ENCODE data around the gene PEAK1. TPM values are rescaled to one million over a fixed set of nuclear protein-coding genes. Genes with fewer than 3 reads are reported as not detected.

PEAK1 gene
- total RNA-seq, 1 experiment from 2014 or later: 6.4 TPM

- in situ Hi-C loops (cut with HindIII; ENCODE audit: low pct_unique_long_range_greater_than_20kb, low sequenced_read_pairs): loop anchor here (25.0 kb wide), 1 partner anchor 468 kb away; no protein-coding TSS in a partner anchor
- DNase-seq (ENCODE audit: low read depth): peak; percentile 40
These were observed 350.3 kb downstream of the PEAK1 start for GRCh38 chr15:77069521-77070121.

DNA sequence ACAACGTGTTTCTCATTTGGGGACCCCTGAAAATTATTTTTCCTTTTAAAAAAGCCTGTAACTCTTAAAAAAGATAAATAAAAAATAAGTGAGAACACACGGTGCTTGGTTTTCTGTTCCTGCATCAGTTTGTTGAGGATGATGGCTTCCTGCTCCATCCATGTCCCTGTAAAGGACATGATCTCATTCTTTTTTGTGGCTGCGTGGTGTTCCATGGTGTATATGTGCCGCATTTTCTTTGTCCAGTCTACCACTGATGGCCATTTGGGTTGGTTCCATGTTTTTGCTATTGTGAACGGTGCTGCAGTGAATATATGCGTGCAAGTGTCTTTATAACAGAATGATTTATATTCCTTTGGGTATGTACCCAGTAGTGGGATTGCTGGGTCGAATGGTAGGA is 351.3 kb downstream of the PEAK1 start:
- in situ Hi-C loops (cut with HindIII; ENCODE audit: low pct_unique_long_range_greater_than_20kb, low sequenced_read_pairs): loop anchor here (25.0 kb wide), 1 partner anchor 469 kb away; no protein-coding TSS in a partner anchor
- DNase-seq (ENCODE audit: low read depth): no peak

- in situ Hi-C loops (cut with HindIII; ENCODE audit: low pct_unique_long_range_greater_than_20kb, low sequenced_read_pairs): loop anchor here (25.0 kb wide), 1 partner anchor 469 kb away; no protein-coding TSS in a partner anchor
- DNase-seq (ENCODE audit: low read depth): no peak
These were observed 352.1 kb downstream of the PEAK1 start for GRCh38 chr15:77067691-77068367.

DNA sequence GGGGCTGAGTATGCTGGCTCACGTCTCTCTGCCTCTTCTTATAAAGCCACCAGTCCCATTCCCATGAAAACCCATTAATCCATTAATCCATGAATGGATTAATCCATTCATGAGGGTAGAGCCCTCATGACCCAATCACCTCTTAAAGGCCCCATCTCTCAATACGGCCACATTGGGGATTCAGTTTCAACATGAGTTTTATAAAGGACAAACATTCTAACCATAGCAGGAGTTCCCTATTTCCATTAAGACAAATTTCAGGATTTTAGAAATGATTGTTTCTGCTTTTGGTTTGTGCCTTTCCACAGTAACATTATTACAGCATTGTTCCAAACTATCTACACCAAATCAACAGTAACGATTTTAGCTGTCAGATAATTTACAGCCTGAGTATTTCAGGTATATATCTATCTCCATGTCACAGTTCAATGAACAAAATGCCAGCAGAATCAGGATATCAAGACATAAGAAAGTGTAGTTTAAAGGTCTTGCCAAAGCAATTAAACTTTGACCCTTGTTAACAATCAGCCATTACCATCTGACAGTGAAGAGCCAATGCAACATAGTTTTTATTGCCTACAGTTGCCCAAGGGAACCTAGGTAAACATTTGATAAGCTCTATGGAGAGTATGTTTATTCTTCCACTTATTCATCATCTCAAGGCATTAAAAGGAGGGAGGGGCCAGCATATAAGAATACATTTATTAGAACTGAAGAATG is 352.8 kb downstream of the PEAK1 start:
- in situ Hi-C loops (cut with HindIII; ENCODE audit: low pct_unique_long_range_greater_than_20kb, low sequenced_read_pairs): loop anchor here (25.0 kb wide), 1 partner anchor 470 kb away; no protein-coding TSS in a partner anchor
- peak; percentile 81 for DNase-seq (ENCODE audit: low read depth)

DNA sequence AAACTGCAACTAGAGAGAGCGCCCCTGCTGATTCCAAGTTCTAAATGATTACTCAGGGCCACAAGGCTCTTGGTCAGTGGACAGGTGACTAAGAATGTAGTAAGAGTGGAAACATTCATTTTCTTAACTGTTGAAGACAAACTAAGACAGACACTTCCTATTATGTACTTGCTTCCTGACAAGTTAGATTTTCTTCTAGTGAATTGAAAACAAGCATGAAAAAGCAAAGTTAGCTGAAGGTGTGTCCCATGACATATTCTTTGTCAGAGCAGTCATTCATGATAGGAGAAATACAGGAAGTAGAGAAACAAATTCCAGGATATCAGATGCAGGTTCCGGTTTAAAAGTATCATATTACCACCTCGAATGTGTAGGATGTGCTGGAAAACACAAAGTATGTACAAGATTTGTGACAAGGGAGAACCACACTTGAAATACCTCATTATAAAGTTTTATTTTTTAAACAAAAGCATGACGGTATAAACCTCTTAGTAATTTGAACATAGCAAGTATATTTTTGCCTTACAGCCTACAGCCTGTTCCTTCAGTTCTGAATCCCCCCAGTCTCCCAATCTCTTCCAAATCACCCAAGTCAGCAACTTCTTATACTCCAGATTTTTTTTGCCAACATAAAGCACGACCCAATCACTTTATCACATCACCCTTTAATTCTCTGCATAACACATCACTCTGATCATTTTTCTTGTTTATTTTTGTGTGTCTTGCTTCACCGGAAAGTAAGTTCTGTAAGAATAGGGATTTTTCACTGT is 355.2 kb downstream of the PEAK1 start:
- DNase-seq (ENCODE audit: low read depth): peak; percentile 77
- in situ Hi-C loops (cut with HindIII; ENCODE audit: low pct_unique_long_range_greater_than_20kb, low sequenced_read_pairs): loop anchor here (25.0 kb wide), 1 partner anchor 473 kb away; no protein-coding TSS in a partner anchor

GRCh38 chr15:77064063-77064462 is 355.8 kb downstream of the PEAK1 start:
- in situ Hi-C loops (cut with HindIII; ENCODE audit: low pct_unique_long_range_greater_than_20kb, low sequenced_read_pairs): loop anchor here (25.0 kb wide), 1 partner anchor 473 kb away; no protein-coding TSS in a partner anchor
- DNase-seq (ENCODE audit: low read depth): no peak

- no peak for DNase-seq (ENCODE audit: low read depth)
- in situ Hi-C loops (cut with HindIII; ENCODE audit: low pct_unique_long_range_greater_than_20kb, low sequenced_read_pairs): loop anchor here (25.0 kb wide), 1 partner anchor 474 kb away; no protein-coding TSS in a partner anchor
These were observed 356.7 kb downstream of the PEAK1 start for GRCh38 chr15:77063249-77063648.

- in situ Hi-C loops (cut with HindIII; ENCODE audit: low pct_unique_long_range_greater_than_20kb, low sequenced_read_pairs): loop anchor here (25.0 kb wide), 1 partner anchor 477 kb away; no protein-coding TSS in a partner anchor
These were observed 359.4 kb downstream of the PEAK1 start for GRCh38 chr15:77060546-77060945.

GRCh38 chr15:77059786-77060361 is 360.0 kb downstream of the PEAK1 start:
- DNase-seq (ENCODE audit: low read depth): no peak
- in situ Hi-C loops (cut with HindIII; ENCODE audit: low pct_unique_long_range_greater_than_20kb, low sequenced_read_pairs): loop anchor here (25.0 kb wide), 1 partner anchor 477 kb away; no protein-coding TSS in a partner anchor

More at GRCh38 chr15:77060546-77060945, 359.4 kb downstream of the PEAK1 start:
- DNase-seq (ENCODE audit: low read depth): no peak

DNA sequence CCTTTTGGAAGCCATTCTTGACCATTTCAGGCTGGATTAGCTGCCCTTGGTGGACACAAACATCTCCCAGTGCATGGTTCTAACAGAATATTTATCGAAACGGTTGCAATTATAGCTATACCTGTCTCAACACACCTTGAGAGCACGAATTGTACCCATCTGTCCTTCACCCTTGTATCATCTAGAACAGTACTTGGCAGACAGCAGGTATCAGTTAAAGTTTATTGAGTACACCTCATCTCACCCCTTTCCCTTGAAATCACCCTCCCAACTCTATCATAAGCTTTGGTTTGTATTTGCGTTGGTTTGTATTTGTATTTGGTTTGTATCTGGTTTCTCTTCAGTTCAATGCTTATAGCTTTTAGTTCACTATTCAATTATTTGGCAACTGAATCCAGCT is 361.4 kb downstream of the PEAK1 start:
- no peak for DNase-seq (ENCODE audit: low read depth)
- in situ Hi-C loops (cut with HindIII; ENCODE audit: low pct_unique_long_range_greater_than_20kb, low sequenced_read_pairs): loop anchor here (25.0 kb wide), 1 partner anchor 479 kb away; no protein-coding TSS in a partner anchor

- in situ Hi-C loops (cut with HindIII; ENCODE audit: low pct_unique_long_range_greater_than_20kb, low sequenced_read_pairs): loop anchor here (25.0 kb wide), 1 partner anchor 480 kb away; no protein-coding TSS in a partner anchor
These were observed 362.2 kb downstream of the PEAK1 start for GRCh38 chr15:77057685-77058084.

GRCh38 chr15:77057072-77057471 is 362.8 kb downstream of the PEAK1 start:
- no peak for DNase-seq (ENCODE audit: low read depth)
- in situ Hi-C loops (cut with HindIII; ENCODE audit: low pct_unique_long_range_greater_than_20kb, low sequenced_read_pairs): loop anchor here (25.0 kb wide), 1 partner anchor 480 kb away; no protein-coding TSS in a partner anchor

More at GRCh38 chr15:77057685-77058084, 362.2 kb downstream of the PEAK1 start:
- DNase-seq (ENCODE audit: low read depth): no peak

GRCh38 chr15:77053709-77054108 is 366.2 kb downstream of the PEAK1 start:
- DNase-seq (ENCODE audit: low read depth): no peak
- in situ Hi-C loops (cut with HindIII; ENCODE audit: low pct_unique_long_range_greater_than_20kb, low sequenced_read_pairs): loop anchor here (25.0 kb wide), 1 partner anchor 484 kb away; no protein-coding TSS in a partner anchor

DNA sequence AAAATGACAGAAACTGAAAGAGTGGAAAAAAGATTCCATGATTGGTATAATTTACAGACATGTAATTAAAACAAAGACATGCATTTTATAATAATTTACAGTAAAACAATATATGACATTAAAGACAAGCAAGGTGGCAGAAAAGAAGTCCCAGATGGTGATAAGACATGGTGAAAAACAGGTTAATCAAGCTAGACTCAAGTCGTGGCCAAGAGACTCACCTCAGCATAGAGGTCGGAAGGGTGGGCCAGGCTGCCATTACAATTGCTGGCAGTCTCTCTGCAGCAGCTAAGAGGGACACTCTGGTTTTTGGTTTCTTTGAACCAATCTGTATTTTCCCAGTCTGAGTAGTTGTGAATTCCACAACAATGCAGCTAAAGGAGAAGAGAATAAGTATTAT is 367.3 kb downstream of the PEAK1 start:
- no peak for DNase-seq (ENCODE audit: low read depth)

More for the DNA sequence above, 367.3 kb downstream of the PEAK1 start:
- in situ Hi-C loops (cut with HindIII; ENCODE audit: low pct_unique_long_range_greater_than_20kb, low sequenced_read_pairs): loop anchor here (25.0 kb wide), 1 partner anchor 485 kb away; no protein-coding TSS in a partner anchor
